ENCODE results near the gene WFIKKN1.

WFIKKN1 gene

GRCh38 chr16:625117-625976, 5.4 kb upstream of the WFIKKN1 start:
- DNase-seq = no peak

DNA sequence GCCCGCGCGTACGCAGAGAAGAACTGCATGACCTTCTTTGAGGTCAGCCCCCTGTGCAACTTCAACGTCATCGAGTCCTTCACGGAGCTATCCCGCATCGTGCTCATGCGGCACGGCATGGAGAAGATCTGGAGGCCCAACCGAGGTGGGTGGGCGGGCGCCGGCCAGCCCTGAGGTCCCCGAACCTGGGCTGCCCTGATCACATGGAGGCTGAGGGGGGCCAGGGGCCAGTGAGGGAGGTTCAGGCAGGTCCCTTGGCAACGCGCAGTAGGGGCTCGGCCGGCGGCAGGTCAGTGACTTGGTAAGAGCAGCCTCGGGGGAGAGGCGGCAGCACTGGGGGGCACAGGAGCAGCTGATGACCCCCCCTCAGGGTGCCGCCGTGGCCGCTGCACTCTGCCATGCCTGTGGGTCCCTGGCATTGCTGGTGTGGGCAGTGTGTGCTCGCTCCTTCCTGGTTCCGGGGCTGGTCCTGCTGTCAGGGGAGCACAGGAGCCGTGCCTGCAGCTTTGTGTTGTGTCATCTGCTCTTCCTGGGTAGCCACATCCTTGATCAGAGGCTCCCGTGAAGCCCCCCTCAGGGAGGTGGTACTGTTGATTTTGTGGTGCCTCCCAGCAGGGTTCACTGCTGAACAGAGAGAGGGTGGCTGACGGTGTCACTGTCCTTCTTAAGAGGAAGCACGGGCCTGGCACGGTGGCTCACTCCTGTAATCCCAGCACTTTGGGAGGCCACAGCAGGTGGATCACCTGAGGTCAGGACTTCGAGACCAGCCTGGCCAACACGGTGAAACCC, 4.6 kb upstream of the WFIKKN1 start:
- no peak for DNase-seq

- DNase-seq = no peak
Observed at GRCh38 chr16:626787-627453, 3.9 kb upstream of the WFIKKN1 start.

DNA sequence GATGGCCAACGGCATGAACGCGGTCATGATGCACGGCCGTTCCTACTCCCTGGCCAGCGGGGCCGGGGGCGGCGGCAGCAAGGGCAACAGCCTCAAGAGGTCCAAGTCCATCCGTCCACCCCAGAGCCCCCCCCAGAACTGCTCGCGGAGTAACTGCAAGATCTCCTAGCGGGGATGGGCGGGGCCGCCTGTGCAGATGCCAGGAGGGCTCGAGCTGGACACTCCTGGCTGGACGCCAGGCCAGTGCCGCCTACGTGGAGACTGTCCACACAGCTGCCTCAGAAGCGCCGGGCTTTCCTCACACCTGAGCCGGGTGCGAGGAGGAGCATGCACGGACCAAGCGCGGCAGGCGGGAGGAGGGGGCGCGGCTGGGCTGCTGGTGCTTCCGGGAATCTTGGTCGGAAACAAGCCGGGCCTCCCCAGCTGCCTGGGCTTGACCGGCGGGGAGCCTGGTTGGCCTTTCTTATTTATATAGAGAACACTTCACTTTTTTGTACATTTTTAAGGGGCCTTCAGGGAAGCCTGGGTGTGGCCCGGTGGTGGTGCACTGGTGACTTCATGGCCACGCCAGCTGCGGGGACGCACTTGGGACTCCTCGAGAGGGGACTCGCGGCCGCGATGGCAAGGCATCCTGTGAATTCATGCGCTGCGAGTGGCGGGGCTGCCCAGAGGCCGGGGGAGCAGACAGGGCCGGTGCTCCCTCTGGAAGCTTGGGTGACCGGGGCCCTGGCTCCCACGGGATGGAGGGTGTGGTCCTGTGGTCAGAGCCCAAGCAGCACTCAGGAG, 3.1 kb upstream of the WFIKKN1 start:
- DNase-seq = peak; percentile 21

- DNase-seq = no peak
Observed at GRCh38 chr16:628321-629061, 2.3 kb upstream of the WFIKKN1 start.

GRCh38 chr16:629185-629832, 1.5 kb upstream of the WFIKKN1 start:
- no peak for DNase-seq

- DNase-seq = no peak
Observed at GRCh38 chr16:629833-630248, 944 bp upstream of the WFIKKN1 start.

- DNase-seq = no peak
Observed at GRCh38 chr16:630249-630814, 453 bp upstream of the WFIKKN1 start.

DNA sequence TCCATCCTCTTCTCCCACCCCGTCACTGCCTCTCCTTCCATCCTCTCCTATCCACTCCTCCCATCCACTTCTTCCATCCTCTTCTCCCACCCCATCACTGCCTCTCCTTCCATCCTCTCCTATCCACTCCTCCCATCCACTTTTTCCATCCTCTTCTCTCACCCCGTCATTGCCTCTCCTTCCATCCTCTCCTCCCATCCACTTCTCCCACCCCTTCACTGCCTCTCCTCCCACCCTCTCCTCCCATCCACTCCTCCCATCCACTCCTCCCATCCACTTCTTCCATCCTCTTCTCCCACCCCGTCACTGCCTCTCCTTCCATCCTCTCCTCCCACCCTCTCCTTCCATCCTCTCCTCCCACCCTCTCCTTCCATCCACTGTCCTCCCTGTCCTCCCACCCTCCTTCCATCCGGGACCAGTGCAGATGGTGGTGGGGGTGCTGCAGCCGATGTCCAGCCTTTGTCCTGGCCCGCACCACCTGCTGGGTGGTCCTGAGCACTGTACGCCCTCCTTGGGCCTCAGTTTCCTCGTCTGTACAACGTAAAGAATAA, 1.1 kb downstream of the WFIKKN1 start:
- no peak for DNase-seq

GRCh38 chr16:632486-633335, 1.9 kb downstream of the WFIKKN1 start:
- no peak for DNase-seq

GRCh38 chr16:633336-634050, 2.7 kb downstream of the WFIKKN1 start:
- no peak for DNase-seq

- DNase-seq = no peak
Observed at GRCh38 chr16:634051-634670, 3.4 kb downstream of the WFIKKN1 start.

GRCh38 chr16:634996-635395, 4.2 kb downstream of the WFIKKN1 start:
- no peak for DNase-seq

DNA sequence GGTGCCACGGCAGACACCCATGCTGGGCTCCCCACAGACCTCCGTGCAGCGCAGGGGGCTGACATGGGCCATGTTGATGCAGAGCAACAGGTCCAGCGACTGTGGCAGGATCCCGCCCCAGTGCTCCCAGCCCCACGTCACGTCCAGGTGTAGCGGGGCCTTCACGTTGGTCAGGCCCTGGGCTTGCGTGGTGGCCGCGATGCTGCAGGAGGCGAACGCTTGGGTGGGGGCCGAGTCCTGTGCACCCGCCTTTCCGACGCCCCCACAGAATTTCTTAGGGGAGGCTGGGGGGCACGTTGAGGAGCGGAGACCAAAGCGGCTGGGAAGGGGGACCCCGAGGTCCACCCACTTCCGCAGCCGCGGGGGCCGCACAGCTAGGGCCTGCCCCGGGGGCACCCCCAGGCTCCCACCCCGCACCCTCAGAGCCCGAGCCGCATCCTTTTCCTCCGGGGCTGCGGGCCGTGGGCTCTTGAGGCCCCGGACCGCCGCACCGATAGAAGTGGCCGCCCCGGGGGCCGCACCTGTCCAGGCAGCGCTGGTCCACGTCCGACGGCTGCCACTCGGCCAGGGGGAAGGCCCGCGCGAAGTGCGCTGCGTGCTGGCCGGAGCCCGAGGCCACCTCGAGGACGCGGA, 4.9 kb downstream of the WFIKKN1 start:
- DNase-seq = no peak

- DNase-seq = peak; percentile 67
Observed at GRCh38 chr16:636206-637080, 5.7 kb downstream of the WFIKKN1 start, which contains the start of gene METTL26. Gene METTL26 (minus strand): TSS chr16:636305. CDS start chr16:636290, 15 bp downstream.

GRCh38 chr16:637081-638018, 6.6 kb downstream of the WFIKKN1 start:
- no peak for DNase-seq
